GM19351 (cell line): ENCODE measurements around the gene EIPR1.

Experiments used
- ATAC-seq: cut with Tn5 transposase; IDR thresholded peaks from one replicate; pipeline ENCODE4 v1.9.1; 2021; ENCODE audit warnings: mild to moderate bottlenecking, moderate library complexity; ENCODE audit not compliant: unreplicated experiment

EIPR1 gene

GRCh38 chr2:3309496-3310355, 67.9 kb downstream of the EIPR1 start:
- ATAC-seq = no peak

GRCh38 chr2:3307901-3308300, 69.7 kb downstream of the EIPR1 start:
- no peak for ATAC-seq

GRCh38 chr2:3307236-3307635, 70.4 kb downstream of the EIPR1 start:
- no peak for ATAC-seq

DNA sequence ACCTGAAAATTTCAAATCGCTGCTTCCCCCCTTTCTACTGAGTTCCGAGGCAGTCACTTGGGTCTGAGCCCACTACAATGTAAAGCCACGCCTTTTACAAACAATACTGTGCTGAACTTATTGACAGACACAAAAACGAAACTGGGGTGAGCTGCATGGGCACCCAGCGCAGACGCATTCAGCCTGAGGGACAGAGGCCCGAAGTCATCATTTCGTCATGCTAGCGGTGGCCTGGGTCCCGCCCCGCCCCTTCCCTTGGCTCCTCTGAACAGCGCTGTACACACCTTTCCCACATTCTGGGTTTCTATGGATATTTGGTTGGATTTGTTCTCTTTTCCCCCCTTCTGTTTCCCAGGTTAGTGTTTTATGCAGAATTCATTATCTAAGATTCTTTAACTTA, 71.7 kb downstream of the EIPR1 start:
- no peak for ATAC-seq

- no peak for ATAC-seq
Measured at GRCh38 chr2:3305431-3305830, 72.2 kb downstream of the EIPR1 start.

DNA sequence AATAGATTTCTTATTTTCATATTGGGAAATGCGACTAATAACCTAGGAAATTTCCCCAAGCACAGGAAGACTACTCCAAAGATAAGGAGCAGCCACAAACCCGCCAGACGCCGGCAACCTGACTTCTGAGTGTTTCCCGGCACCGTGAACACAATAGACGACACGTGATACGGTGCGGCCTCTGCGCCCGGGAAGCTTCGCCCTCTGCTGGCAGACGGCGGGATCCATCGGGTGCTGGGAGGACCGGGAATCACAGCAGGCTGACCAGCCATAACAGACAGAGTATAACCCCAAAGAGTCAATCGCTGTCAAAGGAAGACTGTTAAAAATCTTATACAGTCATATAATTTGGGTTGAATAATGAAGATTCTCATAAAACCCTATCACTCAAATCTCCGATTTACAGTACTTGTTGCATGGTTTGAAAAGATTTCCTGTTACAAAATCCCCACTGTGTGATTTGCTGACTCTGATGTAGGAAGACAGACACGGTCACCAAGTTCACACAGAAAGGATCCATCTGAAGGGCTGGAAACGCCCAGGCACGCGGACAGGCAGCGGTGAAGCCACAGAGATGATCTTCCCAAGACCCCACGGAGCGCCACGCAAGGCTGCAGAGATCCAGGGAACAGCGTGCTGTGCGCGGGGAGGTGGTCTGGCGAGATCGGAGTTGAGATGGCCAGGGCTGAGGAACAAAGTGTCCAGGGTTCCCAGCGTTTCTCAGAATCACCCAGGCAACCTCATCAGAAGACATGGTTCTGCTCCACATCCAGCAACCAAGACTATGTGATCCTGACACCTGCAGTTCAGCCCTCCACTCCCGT, 73.8 kb downstream of the EIPR1 start:
- ATAC-seq = peak; percentile 100

DNA sequence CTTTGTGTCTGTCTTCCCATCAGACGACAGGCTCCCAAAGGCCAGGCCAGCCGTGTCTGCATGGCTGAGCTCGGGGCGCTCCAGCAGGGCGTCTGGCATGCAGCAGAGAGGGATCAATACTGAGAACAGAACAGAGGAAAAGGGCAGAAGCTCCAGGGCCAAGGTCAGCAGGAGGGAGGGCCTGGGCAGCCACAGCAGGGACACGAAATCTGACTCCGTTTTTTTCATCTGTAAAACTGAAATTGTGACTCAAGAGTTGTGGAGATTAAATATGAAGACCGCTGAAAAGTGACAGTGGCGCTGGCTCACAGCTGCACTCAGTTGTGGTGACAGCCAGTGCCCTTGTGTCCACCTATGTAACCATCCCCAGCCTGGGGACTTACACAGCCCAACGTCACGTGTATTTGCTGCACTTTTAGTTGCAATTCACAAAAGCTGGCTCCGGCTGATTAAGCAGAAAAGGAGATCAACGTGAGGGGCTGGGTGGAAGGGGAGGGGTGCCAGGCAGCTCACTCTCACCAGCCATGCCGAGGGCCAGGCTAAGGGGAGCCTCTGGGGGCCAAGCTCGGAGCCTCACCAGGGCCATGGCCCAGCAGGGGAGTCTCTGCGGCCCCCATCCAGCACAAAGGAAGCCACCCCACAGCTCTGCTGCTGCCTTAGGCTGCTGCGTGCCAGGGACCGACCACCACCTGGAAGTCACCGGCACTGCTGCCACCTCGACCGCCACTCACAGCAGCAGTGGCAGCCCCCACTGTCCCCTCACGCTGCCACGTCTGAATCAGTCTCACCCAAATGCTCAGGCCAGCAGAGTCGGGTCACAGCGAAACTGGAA, 74.7 kb downstream of the EIPR1 start:
- ATAC-seq = peak; percentile 17

DNA sequence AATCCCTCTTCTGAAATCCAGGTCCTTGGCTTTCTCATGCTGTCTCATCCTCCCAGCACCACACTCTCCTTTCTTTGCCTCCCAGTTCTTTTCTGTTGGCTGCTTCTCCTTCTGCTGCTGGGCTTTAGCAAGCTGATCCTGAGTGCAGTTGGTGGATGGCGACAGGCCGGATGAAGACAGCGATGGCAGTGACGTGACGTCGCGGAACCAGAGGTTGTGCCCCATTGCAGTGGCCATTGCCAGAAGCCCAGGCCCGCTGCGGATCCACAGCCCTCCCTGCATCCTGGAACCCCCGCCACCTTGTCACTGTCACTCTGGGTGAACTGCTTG, 75.2 kb downstream of the EIPR1 start:
- no peak for ATAC-seq

DNA sequence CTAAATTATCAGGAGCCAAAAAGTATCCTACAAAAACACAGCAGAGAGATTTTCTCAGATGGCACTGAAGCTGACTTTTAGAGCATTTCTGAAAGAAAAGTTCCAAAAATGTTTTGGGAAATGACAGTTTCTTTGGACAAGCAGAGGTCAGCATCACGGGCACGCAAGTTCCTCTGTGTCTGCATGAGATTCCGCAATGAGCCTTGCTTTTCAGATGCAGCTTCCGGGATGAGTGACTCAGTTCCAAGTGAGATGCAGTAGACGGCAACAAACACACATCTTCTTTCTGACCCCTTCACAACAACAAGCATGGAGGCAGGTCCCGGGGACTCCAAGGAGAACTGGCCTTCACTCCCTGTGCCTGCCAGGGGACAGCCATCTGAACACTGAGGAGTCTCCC, 76.6 kb downstream of the EIPR1 start:
- no peak for ATAC-seq

DNA sequence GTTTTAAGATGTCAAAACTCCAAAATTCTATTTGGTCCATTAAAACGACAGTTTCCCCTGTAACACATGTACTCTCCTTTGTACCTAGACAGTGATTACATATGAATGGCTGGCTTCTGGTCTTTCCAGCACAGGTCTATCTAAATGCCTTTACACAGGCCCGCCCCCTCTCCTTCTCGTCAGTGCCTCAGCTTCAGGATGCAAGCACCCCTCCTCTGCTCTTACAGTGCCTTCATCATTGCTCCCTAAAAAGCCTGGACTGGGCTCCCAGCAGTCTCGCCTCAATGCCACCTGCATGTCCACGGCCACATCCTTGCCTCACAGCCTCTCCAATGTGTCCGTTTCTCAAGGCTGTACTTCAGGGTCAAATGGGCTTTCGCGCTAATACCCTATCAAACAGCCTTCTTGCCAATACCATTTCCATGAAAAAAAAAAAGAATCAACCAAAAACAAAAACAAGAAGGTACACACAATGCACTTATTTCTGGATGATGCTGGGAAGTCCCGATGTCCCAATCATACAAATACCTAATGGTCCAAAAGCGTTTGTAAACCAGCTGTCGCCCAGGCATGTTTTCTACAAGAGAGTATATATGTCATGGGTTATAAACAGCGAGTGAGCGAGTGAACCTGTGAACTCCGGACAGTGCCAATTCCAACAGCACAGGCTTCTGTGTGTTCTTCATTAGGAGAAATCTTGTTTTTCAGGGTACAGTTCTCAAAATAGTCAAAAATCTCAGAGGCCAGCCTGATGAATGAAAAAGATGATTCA, 77.2 kb downstream of the EIPR1 start:
- no peak for ATAC-seq

- ATAC-seq = no peak
Measured at GRCh38 chr2:3299703-3300102, 77.9 kb downstream of the EIPR1 start.

DNA sequence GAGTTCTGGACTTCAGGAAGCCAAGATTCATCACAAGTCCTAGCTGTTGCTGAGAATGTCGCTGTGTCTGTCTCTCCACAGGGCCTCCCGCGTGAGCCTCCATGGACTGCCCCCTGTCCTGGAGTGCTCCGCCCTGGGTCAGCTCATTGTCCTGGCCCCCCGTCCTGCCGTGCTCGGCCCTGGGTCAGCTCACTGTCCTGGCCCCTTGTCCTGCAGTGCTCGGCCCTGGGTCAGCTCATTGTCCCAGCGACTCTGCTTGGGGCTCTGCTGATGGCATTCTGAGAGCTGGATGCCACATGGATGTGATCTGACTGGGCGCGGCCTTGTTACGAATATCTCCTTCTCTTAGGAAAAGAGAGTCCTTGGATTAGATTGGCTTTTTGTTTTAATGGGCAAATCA, 78.5 kb downstream of the EIPR1 start:
- ATAC-seq = no peak

GRCh38 chr2:3298191-3298590, 79.4 kb downstream of the EIPR1 start:
- no peak for ATAC-seq

DNA sequence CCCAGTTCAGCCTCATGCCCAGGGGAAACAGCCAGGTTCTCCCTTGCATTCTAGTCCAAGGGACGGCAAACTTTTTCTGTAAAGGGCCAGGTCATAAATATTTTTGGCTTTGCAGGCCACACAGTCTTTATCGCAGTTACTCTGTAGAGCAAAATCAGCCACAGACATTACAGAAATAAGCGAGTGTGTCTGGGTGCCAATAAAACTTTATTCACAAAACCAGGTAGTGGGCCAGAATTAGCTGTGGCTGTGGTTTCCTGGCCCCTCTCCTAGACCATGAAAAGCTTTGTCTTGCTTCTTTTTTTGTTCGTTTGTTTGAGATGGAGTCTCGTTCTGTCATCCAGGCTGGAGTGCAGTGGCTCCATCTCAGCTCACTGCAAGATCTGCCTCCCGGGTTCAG, 80.1 kb downstream of the EIPR1 start:
- no peak for ATAC-seq

GRCh38 chr2:3296182-3296972, 81.2 kb downstream of the EIPR1 start:
- ATAC-seq = no peak

DNA sequence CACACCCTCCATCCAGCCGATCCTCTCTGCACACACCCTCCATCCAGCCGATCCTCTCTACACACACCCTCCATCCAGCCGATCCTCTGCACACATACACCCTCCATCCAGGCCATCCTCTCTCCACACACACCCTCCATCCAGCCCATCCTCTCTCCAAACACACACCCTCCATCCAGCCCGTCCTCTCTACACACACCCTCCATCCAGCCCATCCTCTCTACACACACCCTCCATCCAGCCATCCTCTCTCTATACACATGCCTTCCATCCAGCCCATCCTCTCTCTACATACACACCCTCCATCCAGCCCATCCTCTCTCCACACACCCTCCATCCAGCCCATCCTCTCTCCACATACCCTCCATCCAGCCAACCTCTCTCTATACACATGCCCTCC, 83.1 kb downstream of the EIPR1 start:
- no peak for ATAC-seq

GRCh38 chr2:3294069-3294468, 83.5 kb downstream of the EIPR1 start:
- ATAC-seq = no peak

- no peak for ATAC-seq
Measured at GRCh38 chr2:3293221-3293620, 84.4 kb downstream of the EIPR1 start.

DNA sequence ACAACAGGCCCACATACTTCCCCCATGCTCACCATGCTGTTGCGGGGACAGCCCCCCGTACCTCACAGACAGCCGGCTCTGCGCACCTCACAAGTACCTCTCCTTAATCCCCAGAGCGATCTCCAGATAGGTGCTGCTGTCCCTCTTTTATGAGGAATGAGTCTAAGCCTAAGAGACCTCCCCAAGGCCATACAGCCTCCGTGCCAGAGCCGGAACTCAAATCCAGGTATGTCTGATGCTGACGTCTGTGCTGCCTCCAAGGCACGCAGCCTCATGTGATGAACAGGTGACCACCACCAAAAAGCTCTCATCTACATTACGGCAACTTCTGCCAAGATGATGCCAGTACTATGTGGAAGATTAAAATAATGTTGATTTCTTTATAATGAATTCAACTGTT, 85.2 kb downstream of the EIPR1 start:
- no peak for ATAC-seq

DNA sequence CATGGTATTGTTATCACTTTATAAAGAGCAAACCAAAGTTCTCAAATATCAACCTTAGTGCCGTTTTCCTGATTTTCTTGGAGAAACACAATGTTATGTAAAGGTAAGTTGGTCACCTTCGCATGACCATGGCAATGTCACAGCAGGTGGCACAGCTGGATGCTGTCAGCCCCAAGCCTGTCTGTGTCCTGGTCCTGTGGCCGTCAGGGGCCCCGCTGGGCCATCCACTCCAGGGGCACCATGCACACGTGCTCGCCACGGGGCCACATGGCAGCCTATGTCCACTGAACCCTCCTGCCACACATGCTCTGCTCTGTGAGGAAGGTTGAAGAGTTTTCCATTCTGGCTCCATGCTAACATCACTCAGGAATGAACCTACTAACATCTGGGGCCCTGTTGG, 85.9 kb downstream of the EIPR1 start:
- no peak for ATAC-seq
